Left ventricle myocardium inferior (tissue), 1 donor: ENCODE measurements around the gene CAPZA1. TPM values are rescaled to one million over a fixed set of nuclear protein-coding genes. Genes with fewer than 3 reads are reported as not detected.

Experiments
- DNase-seq: peaks from one replicate; pipeline ENCODE4 v3.0.0-alpha.2; 2020
- H3K27ac ChIP-seq: fragments of 200-600 bp; replicated peaks from 2 replicates; pipeline ENCODE4 v1.8.0; 2021
- H3K27me3 ChIP-seq: fragments of 200-600 bp; 2 replicates; pipeline ENCODE4 v1.8.0; 2021; ENCODE audit warnings: low read depth
- H3K36me3 ChIP-seq: fragments of 200-600 bp; 2 replicates; pipeline ENCODE4 v1.8.0; 2021
- H3K4me1 ChIP-seq: fragments of 200-600 bp; 2 replicates; pipeline ENCODE4 v1.8.0; 2021
- H3K4me3 ChIP-seq: fragments of 200-600 bp; 2 replicates; pipeline ENCODE4 v1.8.0; 2021; ENCODE audit warnings: mild to moderate bottlenecking, moderate library complexity
- H3K9me3 ChIP-seq: fragments of 200-600 bp; replicated peaks from 2 replicates; pipeline ENCODE4 v1.8.0; 2021
- CTCF ChIP-seq: fragments of 200-600 bp; IDR thresholded peaks from 2 replicates; pipeline ENCODE4 v1.8.0; 2021; ENCODE audit warnings: antibody characterized with exemption, mild to moderate bottlenecking, borderline replicate concordance
- intact Hi-C: fragments of 100-400 bp; cut with micrococcal nuclease; formaldehyde crosslinking; loops from one replicate; pipeline ENCODE4 v1.11.0; 2022
- total RNA-seq: library from RNA; stranded (reverse); fragmentation: NEBNext Ultra II Directional; extraction: Animal tissue kit (Norgen Biotek cat#: 25700); gene quantifications from one replicate; pipeline ENCODE4 v1.2.1, GENCODE V29; 2021
- donor health status: DM: no; HTN: yes; CAD: no; lungs with severe emphysema.

CAPZA1 gene
- total RNA-seq, 1 donor from 2014 or later = 24.6 TPM

DNA sequence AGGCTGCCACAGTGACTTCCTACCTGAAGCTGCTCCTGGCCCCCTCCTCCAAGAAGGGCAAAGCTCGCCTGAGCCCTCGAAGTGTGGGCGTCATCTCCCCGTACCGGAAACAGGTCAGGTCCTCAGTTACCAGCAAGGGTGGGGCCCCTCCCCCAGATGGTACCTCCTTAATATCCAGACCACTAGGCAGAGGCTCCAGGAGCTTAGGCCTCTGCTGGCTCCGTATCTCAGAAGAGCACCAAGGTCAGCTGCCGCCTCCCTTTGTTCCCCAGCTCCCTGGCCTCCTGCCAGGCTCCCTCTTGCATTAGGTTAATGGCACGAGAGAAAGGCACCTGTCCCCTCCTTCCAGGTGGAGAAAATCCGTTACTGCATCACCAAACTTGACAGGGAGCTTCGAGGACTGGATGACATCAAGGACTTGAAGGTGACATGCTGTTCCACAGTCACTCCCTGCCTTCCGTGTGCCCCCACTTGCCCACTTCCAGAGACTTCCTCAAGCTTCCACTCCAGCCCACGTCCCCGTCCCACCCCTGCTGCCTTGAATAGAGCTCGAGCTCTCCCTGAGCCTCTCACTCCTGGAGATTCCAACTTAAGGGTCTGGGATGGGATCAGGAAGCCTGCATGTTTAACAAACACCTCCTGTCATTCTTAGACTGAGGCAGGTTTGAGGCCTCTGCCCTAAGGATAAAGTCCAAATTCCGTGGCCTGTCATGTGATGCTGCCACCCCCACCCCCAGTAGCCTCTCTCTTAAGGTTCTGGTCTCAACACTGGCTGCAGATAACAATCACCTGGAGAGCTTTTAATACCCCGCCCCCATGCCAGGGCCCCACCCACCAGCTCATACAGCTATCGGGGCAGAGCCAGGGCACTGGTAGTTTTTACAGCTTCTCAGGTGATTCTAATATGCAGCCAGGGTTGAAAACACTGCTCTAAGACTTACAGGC lies 79.0 kb downstream of the CAPZA1 start:
- intact Hi-C loops = no loop called here
- no peaks in the 10 kb centered on the region for H3K9me3 ChIP-seq
- no peaks in the 10 kb centered on the region for H3K27me3 ChIP-seq
- no peak overlapping the region for H3K4me3 ChIP-seq
- peak overlapping the region; percentile 99 for H3K27ac ChIP-seq
- no peak for TF ChIP-seq CTCF
- peaks cover 63% of the 10 kb centered on the region for H3K4me1 ChIP-seq
- DNase-seq = no peak
- H3K36me3 ChIP-seq = peaks cover 76% of the 10 kb centered on the region

DNA sequence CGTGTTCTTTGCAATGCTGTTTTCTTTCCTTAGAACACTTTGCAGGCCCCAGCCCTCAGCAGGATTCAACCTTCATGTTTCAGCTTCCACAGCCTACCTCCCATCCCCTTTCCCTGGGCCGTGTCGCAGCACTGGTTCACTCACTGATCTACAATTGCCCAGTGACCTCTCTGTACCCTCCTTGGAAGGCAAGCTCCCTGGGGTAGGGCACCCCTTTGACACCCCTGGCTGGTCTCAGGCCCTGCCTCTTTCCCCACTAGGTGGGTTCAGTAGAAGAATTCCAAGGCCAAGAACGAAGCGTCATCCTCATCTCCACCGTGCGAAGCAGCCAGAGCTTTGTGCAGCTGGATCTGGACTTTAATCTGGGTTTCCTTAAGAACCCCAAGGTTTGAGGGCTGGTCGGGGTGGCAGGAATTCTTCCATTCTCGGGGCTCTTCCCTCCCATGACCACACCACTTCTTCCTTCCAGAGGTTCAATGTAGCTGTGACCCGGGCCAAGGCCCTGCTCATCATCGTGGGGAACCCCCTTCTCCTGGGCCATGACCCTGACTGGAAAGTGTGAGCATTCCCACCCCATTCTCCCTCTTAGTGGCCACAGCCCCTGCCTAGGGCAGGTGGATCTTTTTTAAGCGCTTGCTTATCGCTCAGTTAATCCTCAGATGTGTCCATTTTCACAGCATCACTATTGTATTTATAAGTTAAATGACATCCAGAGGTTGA lies 80.0 kb downstream of the CAPZA1 start:
- peaks cover 72% of the 10 kb centered on the region for H3K4me1 ChIP-seq
- DNase-seq = no peak
- H3K4me3 ChIP-seq = peak overlapping the region; percentile 40
- H3K36me3 ChIP-seq = peaks cover 67% of the 10 kb centered on the region
- no peak for TF ChIP-seq CTCF
- H3K27ac ChIP-seq = peak overlapping the region; percentile 99
- H3K9me3 ChIP-seq = no peaks in the 10 kb centered on the region
- H3K27me3 ChIP-seq = no peaks in the 10 kb centered on the region
- intact Hi-C loops = loop anchor here (5.0 kb wide), 1 partner anchor 302 kb away; the partner anchor contains the start of gene CTTNBP2NL

DNA sequence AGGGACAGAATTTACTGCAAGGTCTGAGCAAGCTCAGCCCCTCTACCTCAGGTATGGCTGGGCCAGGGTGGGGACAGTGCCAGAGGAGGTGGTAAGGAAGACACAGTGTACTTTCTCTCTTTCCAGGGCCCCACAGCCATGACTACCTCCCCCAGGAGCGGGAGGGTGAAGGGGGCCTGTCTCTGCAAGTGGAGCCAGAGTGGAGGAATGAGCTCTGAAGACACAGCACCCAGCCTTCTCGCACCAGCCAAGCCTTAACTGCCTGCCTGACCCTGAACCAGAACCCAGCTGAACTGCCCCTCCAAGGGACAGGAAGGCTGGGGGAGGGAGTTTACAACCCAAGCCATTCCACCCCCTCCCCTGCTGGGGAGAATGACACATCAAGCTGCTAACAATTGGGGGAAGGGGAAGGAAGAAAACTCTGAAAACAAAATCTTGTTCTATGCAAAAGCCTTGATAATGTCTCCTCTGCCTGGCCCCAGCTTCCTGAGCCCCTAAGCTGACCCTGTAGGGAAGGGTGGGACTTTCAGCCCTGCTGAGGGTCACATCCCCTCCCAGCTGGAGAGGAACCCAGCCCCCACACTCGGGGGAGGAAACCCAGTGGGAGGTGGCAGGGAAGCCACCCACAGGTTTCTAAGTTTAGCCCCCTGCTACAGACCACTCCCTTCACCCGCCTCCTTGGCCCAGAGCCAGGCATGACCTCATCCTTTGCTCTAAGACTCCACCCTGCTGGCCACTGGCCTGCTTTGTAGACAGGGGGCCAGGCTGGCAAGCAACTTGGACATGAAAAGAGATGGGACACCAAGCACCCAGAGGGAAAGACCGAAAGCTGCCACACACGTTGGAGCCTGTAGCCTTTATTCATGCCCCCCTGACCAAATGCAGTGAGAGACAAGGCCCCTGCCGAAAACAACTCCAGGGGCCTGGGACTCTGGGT lies 80.9 kb downstream of the CAPZA1 start:
- DNase-seq = peak; percentile 99
- peaks cover 57% of the 10 kb centered on the region for H3K36me3 ChIP-seq
- H3K27ac ChIP-seq = peak overlapping the region; percentile 99
- peak overlapping the region; percentile 43 for H3K4me3 ChIP-seq
- intact Hi-C loops = loop anchor here (5.0 kb wide), 1 partner anchor 303 kb away; the partner anchor contains the start of gene CTTNBP2NL
- peak; percentile 44 for TF ChIP-seq CTCF
- H3K9me3 ChIP-seq = no peaks in the 10 kb centered on the region
- peaks cover 81% of the 10 kb centered on the region for H3K4me1 ChIP-seq
- no peaks in the 10 kb centered on the region for H3K27me3 ChIP-seq

DNA sequence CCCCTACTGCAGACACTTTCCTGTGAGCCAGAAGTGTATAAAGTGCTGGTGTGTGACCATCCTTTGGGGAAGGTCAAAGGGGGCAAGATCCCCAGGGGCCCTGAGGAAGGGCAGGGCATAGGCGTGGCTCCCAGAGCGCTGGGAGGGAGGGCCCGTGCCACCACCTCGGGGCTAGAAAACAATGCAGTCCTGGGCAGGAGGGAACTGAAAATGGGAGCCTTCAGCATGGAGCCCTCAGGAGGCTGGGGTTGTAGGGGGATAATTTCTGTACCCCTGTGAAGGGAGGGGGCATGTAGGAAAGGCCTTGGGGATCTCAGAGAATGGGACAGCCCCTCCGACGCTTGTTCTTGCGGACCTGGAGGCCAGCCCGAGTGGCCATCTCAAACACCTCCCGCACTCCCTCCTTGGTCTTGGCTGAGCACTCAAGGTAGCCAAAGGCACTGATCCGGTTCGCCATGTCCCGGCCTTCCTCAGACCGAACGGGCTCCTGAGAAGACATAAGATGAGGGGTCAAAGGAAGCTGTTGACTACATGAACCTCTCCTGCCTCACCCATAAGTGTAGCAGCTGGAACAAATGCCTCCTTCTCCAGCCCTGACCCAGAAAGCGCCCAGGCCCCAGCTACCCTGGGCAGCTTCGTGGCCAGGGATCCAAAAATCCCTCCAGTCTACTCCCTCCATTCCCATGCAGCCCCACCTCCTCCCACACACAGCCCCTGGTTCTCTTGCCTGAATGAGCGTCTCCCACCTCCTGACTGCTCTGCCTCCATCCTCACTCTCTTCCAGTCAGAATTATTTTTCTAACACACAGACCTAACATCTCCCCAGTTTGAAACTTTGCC lies 81.8 kb downstream of the CAPZA1 start:
- Histone ChIP-seq H3K27ac (peak overlapping the region; percentile 99), H3K4me1 (peaks cover 88% of the 10 kb centered on the region), H3K4me3 (peak overlapping the region; percentile 43), H3K27me3 (no peaks in the 10 kb centered on the region), H3K9me3 (no peaks in the 10 kb centered on the region), H3K36me3 (peaks cover 48% of the 10 kb centered on the region)
- intact Hi-C loops = loop anchor here (5.0 kb wide), 1 partner anchor 304 kb away; the partner anchor contains the start of gene CTTNBP2NL
- no peak for DNase-seq
- TF ChIP-seq CTCF = no peak
